22Rv1 (cell line): ENCODE data around the gene PIP4K2B.

Experiments
- H3K27ac ChIP-seq: fragments of 450-650 bp; 2 replicates; pipeline ENCODE4 v1.5.1; 2017
- CTCF ChIP-seq: fragments of 450-650 bp; IDR thresholded peaks from 2 replicates; pipeline ENCODE4 v1.5.1; 2017; ENCODE audit warnings: mild to moderate bottlenecking
- ZFX ChIP-seq: fragments of 450-650 bp; IDR thresholded peaks from 2 replicates; pipeline ENCODE4 v1.6.1; 2017; ENCODE audit warnings: antibody characterized with exemption, borderline replicate concordance

PIP4K2B gene

DNA sequence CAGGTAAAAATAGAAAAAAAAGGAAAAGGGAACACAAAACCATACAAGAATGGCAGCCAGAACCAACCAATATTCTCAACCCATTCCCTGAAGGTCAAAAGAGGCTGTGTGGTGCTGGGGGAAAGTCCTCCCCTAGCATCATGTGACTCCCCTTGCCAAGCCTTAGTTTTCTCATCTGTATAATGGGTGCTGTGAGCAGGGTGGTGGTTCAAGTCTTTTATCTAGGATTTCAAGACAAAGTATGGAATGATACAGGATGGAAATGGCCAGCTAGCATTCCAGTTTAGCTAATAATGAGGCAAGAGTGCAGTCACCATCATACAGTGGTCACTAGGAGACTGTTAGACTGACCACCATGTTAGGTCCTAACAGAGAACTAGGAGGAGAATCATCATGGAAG lies 26.1 kb downstream of the PIP4K2B start:
- H3K27ac ChIP-seq: no peak overlapping the region
- TF ChIP-seq ZFX (no peak), CTCF (no peak)

DNA sequence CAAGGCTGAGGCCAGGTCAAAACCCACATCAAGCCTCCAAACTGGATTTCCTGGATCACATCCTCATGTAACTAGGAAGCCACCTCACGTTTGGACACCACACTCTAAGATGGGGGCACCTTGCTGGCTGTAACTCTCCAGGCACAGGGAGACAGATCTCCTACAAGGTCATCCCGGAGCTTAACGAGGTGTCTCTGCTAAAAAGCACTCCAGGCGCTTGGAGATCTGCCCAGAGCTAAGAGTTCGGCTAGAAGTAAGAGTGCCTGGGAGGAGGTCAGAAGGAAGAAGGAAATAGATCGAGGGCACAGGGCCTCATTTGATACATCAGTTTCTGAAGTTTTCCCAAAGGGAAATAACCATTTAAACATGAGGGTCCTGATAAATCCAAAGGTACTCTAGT lies 30.9 kb downstream of the PIP4K2B start:
- TF ChIP-seq CTCF (no peak), ZFX (no peak)
- peak overlapping the region; percentile 26; the same call in 1 of the 2 replicates for H3K27ac ChIP-seq

DNA sequence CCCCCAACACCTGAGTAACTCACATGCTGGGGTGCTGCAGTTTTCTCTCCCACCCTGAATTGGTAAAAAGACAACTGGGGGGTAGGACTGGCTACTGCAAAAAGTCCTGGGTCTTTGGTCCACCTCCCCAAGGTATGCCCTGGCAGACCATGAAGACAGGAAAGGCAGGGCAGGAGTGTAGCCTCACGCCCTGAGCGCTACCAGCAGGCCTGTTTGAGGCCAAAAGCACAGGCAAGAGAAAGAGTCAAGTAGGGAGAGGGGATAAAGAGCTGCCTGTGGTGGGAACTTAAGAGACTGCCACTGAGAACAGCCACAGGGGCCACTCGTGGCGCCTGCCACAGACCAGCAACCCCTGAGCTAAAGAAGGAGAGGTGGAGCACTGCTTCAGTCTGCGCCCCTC lies 33.0 kb downstream of the PIP4K2B start:
- TF ChIP-seq CTCF: no peak
- TF ChIP-seq ZFX: no peak
- H3K27ac ChIP-seq: no peak overlapping the region

GRCh38 chr17:38762231-38762630 lies 37.1 kb downstream of the PIP4K2B start:
- TF ChIP-seq CTCF (no peak), ZFX (no peak)
- no peak overlapping the region for H3K27ac ChIP-seq

DNA sequence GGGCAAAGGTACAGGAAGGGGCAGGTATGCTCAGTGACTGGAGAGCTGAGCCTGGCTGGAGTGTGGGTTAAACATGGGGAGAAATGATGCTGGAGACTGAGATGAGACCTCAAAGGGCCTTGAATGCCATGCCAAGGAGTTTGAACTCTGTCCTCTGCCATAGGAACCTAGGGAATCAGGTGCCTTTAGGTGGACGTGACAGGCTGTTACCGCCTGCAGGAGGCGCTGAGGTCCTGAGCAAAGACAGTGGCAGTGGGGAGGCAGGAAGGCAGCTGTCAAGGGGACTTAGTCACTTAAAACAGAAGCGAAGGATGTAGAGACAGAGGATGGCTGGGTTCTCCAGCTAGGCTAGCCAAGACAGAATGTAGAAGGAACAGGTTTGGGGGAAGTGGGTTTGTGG lies 37.7 kb downstream of the PIP4K2B start:
- TF ChIP-seq ZFX (no peak), CTCF (peak; percentile 55)
- no peak overlapping the region for H3K27ac ChIP-seq

DNA sequence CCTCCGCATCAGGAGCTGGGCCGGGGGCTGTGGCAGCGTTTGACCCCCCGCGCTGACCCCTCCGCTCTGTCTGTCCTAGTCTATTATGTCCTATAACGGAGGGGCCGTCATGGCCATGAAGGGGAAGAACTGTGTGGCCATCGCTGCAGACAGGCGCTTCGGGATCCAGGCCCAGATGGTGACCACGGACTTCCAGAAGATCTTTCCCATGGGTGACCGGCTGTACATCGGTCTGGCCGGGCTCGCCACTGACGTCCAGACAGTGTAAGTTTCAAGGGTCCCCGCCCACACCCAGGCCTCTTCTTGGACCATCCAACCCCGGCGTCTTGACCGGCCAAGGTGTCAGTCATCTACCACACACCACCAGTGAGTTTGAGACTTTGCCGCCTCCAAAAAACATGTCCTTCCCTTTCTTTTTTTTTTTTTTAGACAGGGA lies 46.3 kb downstream of the PIP4K2B start:
- peak overlapping the region; percentile 99 for H3K27ac ChIP-seq
- TF ChIP-seq ZFX (no peak), CTCF (no peak)

GRCh38 chr17:38752308-38753070 lies 46.9 kb downstream of the PIP4K2B start, which contains the start of gene PSMB3:
Gene PSMB3, plus strand, starts transcription at chr17:38752741. Its CDS starts 86 bp downstream, at chr17:38752827.
- no peak for TF ChIP-seq ZFX
- TF ChIP-seq CTCF: no peak

More at GRCh38 chr17:38752308-38753070, 46.9 kb downstream of the PIP4K2B start, which contains the start of gene PSMB3:
- peak within 1 kb of the TSS; percentile 99 for H3K27ac ChIP-seq
